ENCODE results near the gene ITGB6.
"Not testable (repeated sequence)": the region's sequence is repeated elsewhere in the genome, so short reads cannot be mapped to it uniquely, and the experiment has no call there.

The ITGB6 gene

DNA sequence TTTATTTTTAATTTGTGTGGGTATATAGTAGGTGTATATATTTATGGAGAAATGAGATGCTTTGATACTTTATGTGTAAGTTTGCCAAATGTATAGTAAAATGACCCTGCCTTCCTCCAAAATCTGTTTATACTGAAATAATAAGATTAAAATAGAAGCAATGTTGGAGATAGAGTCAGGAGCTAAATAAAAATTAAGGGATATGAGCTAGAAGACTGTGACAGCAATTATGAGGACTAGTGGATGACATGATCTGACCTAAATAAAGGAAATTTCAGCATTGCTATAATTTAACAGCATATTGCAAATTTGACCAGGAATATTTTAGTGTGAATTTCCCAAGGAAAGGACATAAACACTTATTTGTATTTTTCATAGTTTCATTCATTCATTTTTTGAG is 60.7 kb downstream of the ITGB6 start:
- no peak for DNase-seq

DNA sequence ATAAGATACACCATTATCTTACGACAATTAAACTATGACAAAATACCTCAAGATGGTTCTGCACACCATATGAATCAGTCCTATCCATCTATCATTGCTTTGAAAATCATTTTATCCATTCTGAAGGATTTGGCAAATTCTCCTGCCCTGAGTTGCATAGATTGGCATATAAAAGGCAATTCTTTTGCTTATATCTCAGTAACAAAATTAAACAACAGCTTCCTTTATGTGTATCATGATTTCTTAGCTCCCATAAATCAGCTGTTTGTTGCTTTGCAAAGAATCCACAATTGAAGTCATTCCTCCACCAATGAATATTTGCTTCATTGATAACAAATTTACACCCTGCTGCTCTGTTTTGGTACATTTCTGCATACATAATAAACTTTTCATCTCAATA is 61.7 kb downstream of the ITGB6 start:
- DNase-seq: no peak

DNA sequence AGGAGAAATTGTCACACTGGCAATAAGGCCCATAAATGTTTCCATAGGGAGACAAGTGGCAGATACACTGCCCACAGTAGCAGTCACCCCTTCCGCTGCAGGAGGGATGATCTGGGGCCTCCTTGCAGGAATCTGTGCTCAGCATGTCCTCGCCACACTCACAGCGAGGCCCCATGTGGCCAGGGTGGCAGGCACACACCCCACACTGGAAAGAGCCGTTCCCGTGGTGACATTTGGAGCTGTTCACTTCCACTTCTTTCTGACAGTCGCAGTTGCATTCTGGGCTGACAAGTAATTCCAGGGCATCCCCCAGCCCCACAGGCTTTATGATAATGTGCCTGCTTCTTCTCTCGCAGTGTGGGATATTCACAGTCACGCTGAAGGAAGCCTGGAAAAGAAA is 62.6 kb downstream of the ITGB6 start:
- no peak for DNase-seq

DNA sequence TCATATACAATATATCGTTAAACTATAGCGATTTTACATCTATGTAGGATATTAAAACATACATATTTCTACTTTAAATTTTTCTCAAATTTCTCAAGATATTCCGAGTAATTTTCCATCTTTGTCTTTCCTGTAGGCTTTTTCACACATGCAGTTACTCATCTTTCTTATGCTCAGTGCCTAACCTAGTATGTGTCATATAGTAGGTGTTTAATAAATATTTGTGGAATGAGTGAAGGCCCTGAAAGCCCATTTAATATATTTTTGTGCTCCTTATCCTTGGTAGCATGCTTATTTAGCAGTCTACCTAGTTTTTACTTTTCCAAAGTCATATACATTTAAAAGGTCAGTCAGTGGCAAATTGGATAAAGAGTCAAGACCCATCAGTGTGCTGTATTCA is 67.3 kb downstream of the ITGB6 start:
- no peak for DNase-seq

DNA sequence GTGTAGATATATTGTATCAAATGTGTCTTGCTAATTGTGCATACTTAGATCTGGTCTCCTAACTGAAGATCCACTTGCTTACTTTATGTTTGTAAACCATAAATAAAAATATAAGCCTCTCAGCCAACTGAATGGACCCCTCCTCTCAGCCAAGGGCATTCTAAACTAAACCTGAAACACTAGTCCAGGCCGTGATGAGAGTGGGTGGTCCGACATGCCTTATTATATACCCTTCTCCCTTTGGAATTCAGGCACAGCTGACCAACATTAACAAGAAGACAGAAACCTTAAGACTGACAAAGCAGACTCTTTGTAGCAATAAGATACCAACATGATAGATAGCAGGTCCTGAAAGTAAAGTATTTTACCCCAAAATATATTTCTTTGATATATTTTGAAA is 73.3 kb downstream of the ITGB6 start:
- no peak for DNase-seq

DNA sequence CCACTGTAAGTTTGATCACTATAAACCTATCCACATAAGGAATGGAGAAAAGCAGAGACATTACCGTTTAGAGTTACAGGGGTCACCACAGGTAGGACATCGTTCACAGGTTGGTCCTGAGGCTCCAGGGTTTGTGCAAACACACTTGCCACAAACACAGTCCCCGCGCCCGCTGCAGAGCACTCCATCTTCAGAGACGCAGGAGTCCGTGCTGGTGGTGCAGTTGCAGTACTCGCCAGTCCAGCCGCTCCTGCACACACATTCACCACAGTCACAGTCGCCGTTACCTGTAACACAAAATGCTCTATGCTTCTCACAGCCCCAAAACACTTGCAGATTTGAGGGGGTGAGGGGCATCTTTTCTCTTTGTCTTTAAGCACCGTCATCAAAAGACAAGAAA is 73.8 kb downstream of the ITGB6 start:
- no peak for DNase-seq

DNA sequence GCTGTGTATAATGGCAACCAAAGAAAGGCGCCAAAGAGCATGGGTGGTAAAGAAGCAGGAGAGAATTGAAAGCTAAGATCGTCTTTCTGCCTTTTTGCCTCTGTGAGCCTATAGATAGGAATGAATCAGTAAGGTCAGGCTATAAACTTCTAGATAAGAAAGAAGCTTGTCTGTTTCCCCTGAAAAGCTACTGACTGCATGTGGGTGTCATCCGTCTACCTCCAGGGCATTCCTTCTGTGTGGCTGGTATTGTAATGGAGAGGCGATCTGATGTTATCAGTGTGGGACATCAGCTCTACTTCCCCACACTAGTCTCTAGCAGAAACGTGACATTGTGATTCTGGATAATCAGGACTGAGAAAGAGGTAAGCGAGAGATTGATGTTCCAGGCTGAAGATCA is 74.2 kb downstream of the ITGB6 start:
- DNase-seq: no peak

DNA sequence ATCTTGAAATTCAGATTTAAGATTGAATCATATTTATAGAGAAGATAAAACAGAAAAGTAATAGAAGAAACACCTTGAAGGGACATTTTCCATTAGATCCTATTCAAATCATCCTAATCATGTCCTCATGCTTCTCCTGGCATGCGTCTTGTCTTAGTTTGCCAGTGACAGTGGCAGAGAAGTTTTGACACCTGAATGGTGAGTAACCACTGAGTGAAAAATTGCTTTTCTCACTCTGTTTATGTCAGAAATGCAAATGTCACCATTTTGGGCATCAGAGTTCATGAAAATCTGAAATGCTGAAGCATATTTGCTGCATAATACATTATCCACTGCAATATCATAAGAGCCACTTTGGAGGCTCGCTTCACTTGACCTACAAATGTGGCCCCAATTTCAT is 74.7 kb downstream of the ITGB6 start:
- no peak for DNase-seq

DNA sequence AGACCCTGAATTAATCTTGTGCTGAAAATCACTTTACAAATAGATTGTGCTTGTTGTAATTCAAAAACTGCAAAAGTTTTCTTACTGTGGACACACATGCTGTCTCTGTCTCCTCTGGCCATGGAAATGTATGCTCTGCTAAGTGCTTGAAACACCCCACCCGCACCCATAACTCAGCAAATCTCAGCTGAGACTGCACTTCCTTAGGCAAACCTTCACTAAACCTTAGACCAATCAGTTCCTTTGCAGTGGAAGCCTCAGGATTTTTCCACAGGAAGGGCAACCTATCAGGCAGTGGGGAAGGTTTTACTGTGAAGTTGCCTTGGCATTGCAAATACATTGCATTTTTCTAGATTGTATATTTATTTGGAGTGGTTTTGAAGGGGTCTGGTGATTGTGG is 75.5 kb downstream of the ITGB6 start:
- no peak for DNase-seq

DNA sequence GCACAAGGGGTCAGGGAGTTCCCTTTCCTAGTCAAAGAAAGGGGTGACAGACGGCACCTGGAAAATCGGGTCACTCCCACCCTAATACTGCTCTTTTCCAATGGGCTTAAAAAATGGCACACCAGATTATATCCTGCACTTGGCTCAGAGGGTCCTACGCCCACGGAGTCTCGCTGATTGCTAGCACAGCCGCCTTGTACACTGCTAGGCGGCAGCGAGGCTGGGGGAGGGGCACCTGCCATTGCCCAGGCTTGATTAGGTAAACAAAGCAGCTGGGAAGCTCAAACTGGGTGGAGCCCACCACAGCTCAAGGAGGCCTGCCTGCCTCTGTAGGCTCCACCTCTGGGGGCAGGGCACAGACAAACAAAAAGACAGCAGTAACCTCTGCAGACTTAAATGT is 85.4 kb downstream of the ITGB6 start:
- DNase-seq: not testable (repeated sequence)

DNA sequence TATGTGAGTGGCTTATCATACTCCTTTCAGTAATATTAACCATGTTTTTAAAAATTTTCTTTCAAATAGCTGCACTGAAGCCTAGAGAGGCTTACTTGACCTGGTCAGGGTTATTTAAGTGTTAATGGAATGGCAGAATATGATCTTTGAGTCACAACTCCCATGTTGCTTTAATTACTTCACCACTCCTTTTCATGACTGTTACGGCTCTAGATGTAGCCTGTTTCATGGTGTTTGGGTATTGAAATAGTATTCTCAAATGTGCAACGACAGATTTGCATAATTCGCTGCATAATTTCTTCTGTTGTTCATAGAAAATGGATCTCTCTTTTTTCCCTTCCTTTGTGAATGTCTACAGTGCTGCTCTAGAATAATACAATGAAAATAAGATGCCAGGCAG is 86.1 kb downstream of the ITGB6 start:
- no peak for DNase-seq

DNA sequence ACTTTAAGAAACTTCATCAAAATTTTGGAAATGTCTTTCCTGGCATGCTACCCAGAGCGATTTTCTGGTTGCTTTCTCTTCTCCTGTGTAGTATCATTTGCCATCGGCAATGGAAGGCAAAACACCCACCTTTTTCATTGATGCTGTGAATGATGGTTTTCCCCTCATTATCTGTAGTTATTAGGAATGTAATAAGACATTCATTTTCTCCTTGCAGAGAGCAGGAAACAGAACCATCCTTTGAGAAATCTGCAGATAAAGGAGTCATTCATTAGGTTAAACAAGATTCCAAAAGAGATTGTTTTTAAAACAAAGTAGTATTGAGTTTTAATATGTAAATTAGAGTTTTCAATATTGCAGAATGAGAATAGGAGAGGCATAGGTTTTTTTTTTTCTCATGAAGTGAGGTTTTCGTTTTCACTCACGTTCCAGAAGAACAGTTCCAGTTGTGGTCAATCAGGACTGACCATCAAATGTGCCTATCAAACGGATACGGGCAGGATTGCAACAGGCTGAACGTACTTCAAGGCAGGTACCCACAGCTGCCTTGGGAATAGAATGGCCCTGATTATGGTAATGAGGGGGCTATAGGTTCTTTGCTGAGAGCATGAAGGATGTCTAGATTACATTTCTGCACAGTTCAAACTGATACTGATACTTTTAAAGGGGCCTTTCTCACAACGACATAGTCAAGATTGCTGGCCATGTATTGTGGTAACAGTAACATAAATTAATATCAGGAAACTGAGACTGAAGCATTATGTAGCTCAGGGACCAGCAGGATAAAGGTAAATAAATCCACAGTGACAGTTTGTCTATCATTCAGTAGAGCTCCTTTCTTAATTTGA is 87.9 kb downstream of the ITGB6 start:
- no peak for DNase-seq

DNA sequence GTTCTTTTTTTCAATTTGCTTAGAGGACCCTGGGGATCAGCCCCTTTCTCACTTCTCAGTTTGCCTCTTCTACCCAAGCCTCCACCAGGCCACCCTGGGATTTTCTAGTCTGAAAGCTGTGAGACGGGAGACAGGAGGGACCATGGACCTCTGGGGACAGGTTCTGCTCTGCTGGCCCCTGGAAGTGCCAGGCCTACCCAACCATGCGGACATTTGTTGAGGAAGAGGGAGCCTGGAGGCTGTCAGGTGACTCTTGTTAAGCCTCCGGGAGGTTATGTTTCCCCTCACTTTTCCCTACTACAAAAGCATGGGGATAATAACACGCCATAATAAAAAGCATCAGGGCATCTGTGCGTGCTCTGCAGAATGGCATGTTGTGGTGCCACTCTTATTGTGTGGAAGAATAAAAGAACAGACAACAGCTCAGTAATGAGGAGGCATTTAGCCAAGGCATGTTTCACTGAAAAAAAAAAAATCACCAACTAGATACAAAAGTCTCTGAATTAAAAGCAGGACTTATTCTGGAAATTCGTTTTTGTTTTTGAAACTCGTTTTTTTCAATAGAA is 89.3 kb downstream of the ITGB6 start:
- no peak for DNase-seq

DNA sequence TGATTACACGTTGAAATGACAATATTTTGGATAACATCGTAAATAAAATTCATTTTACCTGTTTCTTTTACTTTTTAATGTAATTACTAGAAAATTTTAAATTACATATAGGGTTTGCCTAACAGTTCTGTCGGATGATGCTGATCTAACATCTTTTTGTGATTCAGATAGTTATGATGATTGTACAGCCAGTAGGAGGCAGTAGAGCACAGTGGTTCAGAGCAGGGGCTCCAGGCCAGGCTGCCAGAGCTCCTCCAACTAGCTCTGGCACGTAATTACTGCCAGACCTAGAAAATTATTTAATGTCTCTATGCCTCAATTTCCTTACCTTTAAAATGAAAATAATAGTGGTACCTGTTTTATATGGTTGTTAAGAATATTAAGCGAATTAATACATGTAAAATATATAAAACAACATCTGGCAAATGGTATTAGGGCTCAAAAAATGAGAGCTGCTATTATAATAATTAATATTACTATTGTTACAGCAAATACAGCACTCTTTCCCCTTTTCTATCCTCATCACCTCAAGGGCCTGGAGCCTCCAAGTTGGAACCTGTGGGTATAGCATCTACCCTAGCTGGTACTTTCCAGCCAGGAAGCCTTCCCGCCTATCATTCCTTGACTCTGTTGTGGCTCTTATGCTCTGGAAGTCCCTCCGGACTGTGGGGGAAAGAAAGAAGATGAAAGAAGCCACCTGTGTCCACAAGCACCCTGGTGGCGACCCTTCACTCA is 90.0 kb downstream of the ITGB6 start:
- DNase-seq: peak; percentile 50 to 61

DNA sequence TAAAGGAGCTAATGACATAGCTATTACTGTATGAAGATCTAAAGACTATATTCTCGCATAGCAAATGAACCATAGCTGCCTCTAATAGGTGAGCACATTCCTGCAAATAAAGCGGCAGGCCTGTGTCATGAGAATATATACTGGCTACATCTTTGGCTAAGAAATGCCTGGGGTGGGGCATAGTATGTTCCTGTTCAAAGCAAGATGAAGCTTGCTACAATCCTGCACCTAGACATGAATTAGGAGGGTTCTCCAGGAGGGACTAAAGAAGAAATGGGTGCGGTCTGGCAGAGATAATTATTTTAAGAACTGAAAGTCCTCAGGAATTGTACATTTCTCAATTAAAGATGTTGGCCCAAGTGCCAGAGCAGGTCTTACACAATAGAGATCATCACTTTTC is 90.8 kb downstream of the ITGB6 start:
- DNase-seq: no peak

DNA sequence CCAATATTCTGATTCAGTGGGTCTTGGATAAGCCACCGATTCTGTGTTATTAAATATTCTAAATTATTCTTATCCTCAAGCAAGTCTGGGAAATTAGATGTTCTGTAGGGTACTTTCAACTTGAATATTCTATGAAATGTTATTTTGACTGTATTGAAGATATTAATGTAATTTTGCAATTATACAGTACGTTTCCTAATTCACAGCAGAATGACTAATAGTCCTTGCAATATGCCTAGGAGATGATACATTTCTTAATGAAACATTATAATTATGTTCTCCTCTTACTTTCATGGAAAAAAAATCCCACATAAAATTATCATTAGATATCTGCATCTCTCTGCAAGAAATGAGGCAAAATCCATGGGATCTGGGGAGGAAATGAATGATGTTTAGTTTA is 91.4 kb downstream of the ITGB6 start:
- DNase-seq: no peak

DNA sequence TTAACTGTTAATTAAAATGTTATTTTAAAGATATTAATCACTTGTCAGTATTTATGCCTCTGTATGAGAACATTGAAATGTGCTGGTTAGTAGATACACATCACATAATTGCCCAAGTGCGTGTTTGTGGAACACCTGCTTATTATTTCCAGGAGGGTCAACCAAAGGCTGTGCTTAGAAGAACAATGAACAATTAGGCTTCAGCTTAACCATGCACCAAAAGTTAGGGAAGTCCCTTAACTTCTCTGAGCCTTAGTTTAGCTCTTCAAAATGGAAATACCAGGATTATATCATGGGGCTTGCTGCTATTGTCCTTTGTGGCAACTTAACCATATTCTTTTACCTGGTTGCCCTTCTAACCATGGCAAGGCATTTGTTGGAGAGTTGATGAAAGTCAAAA is 94.7 kb downstream of the ITGB6 start:
- DNase-seq: no peak

DNA sequence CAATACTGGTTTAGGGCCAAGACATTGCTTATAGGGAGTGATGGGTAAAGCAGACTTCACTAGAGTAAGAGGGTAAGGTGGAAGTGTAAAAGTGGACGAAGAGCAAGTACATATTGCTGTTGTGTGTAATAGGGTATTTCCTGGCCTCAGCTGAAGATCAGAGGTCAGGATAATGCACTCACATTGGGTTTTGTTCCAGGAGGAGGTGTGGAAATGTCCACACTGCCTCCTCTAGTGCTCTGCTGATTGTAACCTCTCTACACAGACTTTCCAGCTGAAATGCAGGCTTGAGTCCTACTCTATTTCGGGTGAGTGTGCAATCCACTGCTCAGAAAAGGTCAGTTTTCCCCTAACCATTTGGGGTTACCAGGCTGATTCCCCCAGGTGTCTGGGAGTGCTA is 96.0 kb downstream of the ITGB6 start:
- no peak for DNase-seq

DNA sequence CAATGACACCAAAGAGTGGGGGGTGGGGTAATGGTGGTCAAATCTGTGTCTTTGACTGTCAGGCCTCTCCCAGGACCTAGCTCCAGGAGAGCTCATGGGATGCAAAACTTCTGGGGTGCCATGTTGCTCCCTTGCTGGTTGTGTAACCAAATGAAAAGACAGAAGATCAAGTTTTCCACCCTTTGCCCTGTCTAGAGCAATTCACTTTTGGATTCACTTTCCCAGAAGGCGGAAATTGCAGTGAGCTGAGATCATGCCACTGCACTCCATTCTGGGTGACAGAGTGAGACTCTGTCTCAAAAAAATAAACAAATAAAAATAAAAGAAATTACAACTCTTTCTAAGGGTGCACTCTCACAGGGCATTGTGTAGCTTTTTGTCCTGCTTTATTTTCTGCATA is 102.7 kb downstream of the ITGB6 start:
- DNase-seq: no peak

DNA sequence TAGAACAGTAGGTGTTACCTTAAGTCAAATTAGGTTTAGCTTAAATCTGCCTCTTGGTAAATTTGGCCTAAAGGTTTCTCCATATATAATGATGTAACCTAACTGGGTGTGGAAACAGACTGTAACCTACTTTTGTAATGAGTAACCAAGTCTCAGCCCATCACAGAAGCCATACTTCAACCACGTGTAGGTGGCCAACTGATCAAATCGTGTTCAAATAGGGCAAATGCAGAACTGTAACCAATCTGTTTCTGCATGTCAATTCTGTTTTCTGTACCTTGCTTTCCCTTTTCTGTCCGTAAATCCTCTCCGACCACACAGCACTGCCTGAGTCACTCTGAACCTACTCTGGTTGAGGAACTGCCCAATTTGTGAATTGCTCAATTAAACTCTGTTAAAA is 103.7 kb downstream of the ITGB6 start:
- DNase-seq: peak; percentile 2 to 19

DNA sequence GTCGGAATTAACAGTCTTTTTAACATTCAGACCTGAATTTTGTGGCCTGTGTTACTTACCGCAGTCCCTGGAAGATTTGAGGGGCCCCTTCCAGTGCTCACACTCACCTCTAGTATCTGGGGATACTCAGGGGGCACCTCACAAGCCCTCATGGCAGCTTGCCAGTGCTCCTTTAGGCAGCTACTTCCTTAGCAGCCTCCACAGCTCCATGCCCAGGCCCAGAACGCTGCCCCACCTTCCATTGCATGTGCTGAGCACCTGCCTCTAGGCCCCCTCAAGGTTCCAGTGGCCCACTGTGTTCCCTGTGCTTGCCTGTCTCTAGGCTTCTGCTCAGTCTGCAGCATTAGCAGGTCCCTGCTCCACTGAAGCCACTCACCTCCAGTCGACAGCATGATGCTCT is 107.6 kb downstream of the ITGB6 start:
- DNase-seq: no peak

DNA sequence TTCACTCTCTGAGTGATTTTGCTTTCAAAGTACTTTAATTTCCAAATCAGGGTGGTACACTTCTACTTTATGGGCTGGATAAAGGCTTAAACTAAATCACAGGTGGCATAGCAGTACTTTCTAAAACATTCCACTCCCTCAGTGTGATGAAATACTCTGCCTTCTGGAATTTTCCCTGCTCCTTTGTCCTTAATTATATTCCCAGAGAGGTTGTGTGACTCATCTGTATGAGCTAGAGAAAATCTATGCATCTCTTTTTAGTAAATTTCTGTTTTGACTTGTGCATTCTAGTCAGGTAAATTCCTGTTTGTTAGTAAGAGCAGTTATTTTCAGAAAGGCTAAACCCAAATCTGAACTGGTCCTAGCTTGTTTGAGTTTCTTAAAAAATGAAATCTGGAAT is 108.7 kb downstream of the ITGB6 start:
- no peak for DNase-seq

DNA sequence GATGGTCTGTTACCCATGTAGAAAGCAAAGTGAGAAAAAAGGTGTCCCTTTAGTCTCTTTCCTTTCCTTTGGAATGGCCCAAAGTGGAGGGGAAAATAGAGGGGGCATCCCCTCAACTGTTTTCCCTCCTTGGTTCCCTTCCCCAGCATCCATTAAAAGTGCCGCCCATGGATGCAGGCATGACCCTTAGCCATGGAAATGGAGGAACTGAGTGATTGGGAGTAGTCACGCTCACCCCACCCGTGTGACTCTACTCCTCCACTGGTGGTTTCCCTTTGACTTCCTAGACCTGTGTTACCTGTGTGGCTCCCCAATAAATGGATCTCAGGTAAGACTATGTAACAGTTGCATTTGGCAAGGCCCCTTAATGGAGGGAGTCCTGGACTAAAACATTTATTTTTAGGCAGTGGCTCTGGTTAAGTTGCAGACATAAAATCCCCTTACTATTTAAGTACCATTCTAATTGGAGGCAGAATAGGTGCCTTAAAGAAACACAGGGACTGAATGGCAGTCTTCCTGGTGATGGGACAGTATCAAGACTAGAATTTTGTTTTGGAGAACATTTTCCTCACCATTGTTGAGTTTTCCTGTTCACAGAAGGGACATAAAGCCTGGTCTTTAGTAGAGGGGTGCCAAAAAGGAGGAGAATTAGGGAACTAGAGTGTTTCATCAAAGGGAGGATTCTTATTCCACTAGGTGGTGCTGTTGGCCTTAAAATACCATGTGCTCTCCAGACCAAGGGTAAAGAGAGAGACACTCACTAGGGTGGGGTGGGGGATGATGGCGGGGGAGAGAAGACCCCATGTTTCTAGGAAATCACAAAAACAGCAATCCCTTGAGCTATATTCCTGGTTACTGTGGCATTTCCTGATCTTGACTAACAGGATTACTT is 112.0 kb downstream of the ITGB6 start:
- DNase-seq: peak; percentile 5 to 14
